CD4-positive, alpha-beta T cell treated with Interleukin-2 at 100 ng/mL for 4 hours (primary cell): ENCODE measurements around the gene HMCN1.
"Not testable (repeated sequence)": the region's sequence is repeated elsewhere in the genome, so short reads cannot be mapped to it uniquely, and the experiment has no call there.

Experiments used
- DNase-seq: peaks from one replicate; pipeline ENCODE4 v3.0.0-alpha.2; 2020; ENCODE audit warnings: low spot score

HMCN1 gene

DNA sequence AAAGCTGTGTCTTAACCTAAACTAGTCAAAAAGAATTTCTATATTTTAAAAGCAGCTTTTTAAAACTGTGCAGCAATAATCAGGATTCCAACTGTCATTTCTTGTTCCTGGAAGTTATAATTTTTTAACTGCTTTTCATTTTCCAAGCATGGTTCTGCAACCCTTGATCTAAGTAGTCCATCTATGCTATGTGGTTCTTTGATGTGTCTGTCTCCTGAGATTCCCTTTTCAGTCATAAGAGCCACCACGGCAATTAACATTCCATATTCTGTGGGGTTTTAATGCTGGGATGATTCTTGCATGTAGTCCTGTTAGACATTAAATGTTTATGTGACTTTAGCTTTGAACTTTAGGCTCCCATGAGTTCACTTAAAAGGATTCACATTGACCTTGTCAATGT, 420.5 kb downstream of the HMCN1 start:
- DNase-seq, result no peak

- no peak for DNase-seq
Measured at GRCh38 chr1:186155594-186155993, 421.4 kb downstream of the HMCN1 start.

GRCh38 chr1:186162895-186163294, 428.7 kb downstream of the HMCN1 start:
- DNase-seq, result not testable (repeated sequence)

DNA sequence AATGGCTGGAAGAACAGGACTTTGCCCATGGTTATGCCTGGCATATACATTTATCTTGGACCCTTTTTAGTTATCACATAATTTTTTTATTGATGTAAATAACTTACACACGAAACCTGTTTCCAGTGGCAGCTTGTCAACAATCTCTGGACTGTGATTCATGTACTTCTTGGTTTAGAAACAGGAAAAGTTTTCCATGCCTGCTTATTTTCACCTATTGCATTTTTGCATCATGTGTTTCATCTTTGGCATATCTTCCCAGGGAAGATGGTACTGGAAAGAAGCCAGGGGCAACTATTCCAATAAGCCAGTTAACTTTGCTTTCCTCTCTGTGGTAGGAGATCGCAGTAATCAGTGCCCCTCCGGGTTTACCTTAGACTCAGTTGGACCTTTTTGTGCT, 430.6 kb downstream of the HMCN1 start:
- DNase-seq, result no peak

- no peak for DNase-seq
Measured at GRCh38 chr1:186165303-186165702, 431.1 kb downstream of the HMCN1 start.

GRCh38 chr1:186167096-186167668, 433.0 kb downstream of the HMCN1 start:
- DNase-seq, result no peak

- DNase-seq, result no peak
Measured at GRCh38 chr1:186175588-186175987, 441.4 kb downstream of the HMCN1 start.

DNA sequence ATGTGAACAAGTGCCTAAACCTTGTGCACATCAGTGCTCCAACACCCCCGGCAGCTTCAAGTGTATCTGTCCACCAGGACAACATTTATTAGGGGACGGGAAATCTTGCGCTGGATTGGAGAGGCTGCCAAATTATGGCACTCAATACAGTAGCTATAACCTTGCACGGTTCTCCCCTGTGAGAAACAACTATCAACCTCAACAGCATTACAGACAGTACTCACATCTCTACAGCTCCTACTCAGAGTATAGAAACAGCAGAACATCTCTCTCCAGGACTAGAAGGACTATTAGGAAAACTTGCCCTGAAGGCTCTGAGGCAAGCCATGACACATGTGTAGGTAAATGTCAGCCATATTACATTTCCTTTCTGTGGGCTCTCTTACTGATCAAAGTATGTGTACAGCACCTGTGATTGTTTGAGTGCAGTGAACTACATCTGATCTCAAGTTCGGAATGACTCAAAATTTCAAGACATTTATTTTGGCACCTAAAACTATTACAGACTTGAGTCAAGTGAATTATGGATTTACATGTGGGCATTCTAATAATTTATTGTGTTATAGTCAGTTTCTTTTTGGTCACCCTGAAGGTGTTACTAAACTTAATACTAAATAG, 444.3 kb downstream of the HMCN1 start:
- no peak for DNase-seq

- DNase-seq, result no peak
Measured at GRCh38 chr1:186179231-186179630, 445.0 kb downstream of the HMCN1 start.

DNA sequence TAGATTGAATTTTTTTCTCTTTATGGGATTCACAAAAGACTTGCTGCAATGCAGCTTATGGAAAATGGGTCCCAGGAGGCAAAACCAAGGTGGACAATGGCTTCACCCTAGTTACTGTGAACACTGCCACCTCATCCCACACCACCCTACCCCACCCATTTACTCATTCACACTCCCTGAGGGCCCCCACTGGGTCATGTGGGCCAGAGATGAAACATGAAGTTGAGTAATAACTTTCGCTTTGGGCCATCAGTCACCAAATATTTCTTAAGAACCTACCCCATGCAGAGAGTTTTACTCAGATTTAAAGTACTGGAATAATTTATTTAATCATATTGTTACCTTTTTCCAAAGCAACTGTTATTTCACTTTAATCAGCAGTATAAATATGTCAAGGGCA, 449.0 kb downstream of the HMCN1 start:
- no peak for DNase-seq

- DNase-seq, result no peak
Measured at GRCh38 chr1:186183970-186184628, 449.9 kb downstream of the HMCN1 start.

GRCh38 chr1:186186251-186186650, 452.1 kb downstream of the HMCN1 start:
- DNase-seq, result not testable (repeated sequence)

GRCh38 chr1:186187601-186188000, 453.4 kb downstream of the HMCN1 start:
- no peak for DNase-seq

- DNase-seq, result no peak
Measured at GRCh38 chr1:186188004-186188539, 453.9 kb downstream of the HMCN1 start.

DNA sequence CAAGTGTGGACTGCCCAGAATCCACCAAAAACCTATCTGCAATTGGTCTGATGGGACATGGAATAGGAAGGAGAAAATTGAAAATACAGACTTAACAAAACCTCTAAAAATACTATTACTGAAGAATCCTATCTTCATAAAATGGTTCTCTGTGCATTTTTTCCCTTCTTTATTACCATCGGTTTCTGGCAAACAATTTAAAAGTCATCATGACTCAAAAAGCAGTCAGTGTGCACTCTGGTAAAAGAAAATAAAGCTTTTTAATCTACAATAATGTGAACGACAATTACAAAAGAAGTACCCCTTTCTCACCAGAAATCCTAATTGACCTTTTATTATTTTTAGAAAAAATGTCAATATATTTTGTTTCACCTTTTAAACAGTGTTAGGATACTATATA, 454.5 kb downstream of the HMCN1 start:
- DNase-seq, result no peak

- no peak for DNase-seq
Measured at GRCh38 chr1:186189156-186189555, 455.0 kb downstream of the HMCN1 start.

DNA sequence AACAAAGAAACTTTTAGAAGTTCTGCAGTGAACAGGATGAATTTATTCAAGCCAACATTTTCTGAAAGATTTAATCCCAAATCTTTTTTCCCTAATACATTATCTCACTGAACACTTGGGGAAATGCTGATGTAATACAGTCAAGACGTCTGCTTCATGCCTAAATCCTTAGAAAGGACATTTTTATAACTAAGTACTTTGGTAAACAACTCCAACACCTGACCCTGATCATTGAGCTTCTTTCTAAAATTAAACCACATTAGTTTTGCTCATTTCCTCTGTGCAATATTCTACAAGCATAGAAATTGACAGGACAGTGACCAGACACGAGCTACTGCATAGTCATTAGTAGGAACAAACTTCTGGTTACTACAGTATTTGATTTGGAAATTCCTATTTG, 457.3 kb downstream of the HMCN1 start:
- no peak for DNase-seq

DNA sequence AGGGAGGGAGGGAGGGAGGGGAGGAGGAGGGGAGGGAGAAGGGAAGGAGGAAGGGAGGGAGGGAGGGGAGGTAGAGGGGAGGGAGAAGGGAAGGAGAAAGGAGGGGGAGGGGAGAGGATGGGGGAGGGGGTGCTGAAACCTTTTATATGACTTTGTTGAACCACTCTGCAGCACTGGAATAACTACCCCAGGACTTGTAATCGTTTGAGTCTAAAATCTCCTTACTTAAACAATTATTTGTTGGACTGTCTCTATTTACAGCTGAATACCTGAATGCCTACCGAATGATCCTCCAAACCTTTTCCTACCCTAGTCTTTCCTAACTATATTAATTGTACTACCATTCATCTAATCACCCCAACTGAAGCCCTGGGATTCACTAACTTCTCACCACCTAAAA, 459.0 kb downstream of the HMCN1 start:
- no peak for DNase-seq

- no peak for DNase-seq
Measured at GRCh38 chr1:186194107-186194756, 460.0 kb downstream of the HMCN1 start.

GRCh38 chr1:186195377-186195931, 461.3 kb downstream of the HMCN1 start:
- no peak for DNase-seq

- DNase-seq, result no peak
Measured at GRCh38 chr1:186202271-186202764, 468.1 kb downstream of the HMCN1 start.

DNA sequence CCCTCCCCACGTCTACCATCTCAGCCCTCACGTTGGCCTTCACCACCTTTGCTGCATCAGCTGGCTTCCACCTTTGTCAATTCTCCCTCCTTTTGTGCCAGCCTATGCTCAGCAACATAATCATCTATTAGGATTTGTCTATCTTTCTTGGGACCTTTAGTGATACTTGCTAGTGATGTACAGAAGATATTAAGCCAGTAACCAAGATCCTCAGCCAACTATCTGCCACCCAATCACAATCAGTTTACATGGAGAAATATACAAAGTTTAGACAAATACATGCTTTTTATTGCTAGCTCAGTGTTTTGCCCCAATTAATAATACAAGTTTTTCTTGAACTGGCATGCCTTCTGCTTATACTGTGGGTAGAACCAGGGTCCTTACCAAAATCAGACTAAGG, 468.6 kb downstream of the HMCN1 start:
- DNase-seq, result no peak
